DMS53 treated with DMSO at 0.1 percent for 48 hours (cell line): Measurements from ENCODE around the gene CCDC136.

Source experiments
- DNase-seq: peaks from one replicate; lab custom pipeline; 2025; ENCODE audit not compliant: unreplicated experiment; lab: John Stamatoyannopoulos, UW

Gene CCDC136

DNA sequence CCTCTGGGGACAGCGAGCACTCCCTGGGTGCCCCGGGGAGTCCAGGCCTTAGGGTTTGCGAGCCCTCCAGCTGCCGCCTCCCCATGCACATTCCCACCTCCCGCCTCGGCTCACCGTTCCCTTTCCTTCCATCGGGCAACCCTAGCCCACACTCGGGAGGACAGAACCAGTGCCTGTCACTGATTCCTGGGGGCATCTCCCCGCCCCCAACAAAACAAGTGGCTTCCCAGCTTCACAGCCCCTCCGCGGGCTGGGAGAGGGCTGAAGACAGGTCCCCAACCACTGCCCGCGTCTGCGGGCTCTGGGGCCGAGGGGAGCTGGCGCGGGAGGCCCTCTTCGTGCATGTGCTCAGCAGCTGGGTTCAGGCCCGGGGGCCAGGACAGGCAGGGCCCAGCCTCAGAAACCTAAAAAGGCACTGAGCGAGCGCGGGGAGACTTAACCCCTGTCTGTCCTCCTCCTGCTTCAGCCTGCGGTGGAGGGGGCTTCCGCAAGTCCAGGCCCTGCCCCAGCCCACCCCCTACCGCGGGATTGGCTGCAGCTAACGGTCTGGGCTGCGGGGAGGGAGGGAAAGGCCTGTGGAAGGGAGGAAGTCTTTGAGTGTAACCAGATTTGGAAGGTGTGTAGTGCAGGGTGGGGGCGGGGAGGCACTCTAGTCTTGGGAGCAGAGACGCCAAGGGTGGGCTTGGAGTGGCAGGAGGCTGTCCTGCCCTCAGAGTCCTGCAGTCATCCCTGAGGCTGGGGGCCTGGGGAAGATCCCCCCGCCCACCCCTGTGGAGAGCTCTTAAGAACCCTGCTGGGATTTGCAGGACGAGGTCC, 39.6 kb downstream of the CCDC136 start:
- no peak for DNase-seq

DNA sequence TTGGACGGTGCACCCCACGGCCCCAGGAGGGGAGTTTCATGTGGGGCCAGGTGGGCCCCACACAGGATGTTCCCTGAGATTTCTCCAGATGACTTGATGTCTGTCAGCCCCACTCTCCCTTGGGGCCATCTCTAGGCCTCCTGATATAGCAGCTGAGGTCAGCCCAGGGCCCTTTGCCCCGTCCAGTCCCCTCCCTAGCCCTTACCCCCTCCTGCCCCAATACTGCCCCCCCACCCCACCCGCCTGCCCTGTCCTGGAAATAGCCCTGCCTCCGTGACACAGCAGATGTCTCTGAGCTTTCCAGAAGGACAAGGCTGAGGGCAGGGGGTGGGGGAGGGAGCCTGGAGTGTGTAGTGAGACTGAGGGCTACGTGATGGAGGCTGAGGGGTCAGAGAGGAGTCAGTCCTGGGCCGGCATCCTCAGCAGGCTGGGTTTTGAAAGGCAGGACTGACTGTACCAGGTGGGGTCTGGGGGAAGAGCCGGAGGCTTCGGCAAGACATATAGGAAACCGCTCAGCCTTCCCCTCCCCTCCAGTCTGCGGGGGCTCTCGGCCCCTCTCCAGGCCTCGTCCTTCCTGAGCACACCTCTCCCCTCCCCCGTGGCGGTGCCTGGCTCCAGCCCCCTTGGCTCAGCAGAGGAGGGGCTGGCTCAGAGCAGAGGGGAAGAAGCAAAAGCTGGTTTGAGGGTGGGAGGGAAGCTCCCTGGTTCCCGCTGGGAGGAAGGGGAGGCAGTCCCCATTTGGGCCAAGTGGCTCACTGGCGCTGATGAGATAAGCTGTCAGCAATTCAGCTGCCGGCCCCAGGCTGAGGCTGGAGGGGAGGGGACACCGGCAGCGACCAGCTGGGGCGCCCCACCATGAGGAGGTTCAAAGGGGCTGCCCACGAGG, 40.5 kb downstream of the CCDC136 start:
- no peak for DNase-seq

DNA sequence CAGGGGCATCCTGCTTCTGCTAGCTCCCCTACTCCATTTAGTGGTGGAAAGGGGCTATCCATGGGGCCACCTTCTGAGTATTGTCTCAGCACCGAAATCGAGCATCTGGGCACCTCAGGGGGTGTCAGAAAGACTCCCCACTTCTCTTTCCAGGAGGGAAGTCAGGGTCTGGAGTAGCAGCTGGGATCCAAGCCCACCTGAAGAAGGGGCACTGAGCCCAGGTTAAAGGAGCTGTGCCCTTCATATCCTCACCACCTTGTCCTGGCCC, 41.0 kb downstream of the CCDC136 start:
- no peak for DNase-seq

DNA sequence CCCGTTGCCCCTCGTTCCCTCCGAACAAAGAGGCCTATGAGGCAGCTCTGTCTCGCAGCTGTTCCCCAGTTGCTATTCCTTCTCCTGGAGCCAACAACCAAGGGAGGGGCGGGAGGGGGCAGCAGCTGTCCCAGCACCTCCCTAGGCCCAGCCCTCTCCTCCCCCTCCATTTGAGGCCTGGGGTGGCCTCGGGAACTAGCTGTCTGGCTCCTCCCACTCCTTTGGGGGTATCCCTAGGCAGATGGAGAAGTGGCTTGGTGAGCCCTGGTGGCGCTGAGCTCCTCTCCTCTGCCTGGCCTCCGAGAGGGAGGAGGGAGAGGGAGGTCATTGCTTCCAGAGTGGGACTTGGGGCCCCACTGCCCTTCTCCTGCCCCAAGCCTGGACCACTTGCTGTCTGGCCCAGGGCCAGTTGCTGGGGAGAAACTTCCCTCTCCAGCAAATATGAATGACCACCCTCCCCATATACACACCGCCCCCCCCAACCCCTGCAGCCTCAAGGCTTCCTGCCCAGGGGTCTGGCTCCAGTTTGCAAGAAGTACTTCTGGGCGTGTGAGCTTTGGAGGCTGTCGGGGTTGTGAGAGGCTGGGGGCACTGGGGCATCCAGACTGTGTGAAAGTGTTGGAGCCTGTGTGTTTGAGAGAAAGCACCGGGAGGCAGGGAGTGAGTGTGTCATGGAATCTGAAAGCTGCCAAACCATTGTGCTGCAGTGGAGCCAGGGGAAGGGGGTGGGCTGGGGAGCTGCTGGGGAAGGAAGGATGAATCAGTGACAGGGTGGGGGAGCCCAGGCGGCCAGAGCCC, 41.6 kb downstream of the CCDC136 start:
- no peak for DNase-seq

DNA sequence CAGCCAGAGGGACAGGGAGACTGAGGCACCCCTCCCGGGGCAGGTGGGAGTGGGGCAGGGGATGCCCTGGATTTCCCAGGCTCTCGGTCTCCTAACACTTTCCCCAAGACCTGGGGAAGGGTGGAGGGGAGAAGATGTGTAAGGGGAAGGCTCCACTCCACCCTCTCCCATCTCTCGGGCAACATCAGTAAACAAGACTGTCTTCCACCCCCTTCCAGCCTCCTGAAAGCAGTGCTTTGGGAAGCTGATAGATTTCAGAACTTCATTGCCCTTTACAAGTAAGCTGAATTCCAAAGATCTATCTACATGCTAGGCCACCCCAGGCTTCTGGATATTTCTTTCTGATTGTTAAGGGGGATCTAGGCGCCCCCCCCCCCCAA, 42.2 kb downstream of the CCDC136 start:
- DNase-seq = no peak

DNA sequence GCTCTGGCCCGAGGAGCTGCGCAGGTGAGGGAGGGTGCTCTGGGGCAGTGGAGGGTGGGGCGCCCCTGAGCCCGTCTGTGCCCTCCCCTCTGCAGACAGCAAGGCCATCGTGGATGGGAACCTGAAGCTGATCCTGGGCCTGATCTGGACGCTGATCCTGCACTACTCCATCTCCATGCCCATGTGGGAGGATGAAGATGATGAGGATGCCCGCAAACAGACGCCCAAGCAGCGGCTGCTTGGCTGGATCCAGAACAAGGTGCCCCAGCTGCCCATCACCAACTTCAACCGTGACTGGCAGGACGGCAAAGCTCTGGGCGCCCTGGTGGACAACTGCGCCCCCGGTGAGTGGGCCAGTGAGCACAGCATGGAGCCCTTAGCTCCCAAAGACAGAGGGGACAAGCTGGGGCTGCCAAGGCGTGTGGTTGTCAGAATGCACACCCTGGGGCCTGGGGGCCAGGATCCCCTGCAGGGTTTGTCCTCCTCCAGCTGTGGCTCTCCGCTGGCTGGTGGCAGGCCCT, 43.5 kb downstream of the CCDC136 start:
- DNase-seq = no peak

DNA sequence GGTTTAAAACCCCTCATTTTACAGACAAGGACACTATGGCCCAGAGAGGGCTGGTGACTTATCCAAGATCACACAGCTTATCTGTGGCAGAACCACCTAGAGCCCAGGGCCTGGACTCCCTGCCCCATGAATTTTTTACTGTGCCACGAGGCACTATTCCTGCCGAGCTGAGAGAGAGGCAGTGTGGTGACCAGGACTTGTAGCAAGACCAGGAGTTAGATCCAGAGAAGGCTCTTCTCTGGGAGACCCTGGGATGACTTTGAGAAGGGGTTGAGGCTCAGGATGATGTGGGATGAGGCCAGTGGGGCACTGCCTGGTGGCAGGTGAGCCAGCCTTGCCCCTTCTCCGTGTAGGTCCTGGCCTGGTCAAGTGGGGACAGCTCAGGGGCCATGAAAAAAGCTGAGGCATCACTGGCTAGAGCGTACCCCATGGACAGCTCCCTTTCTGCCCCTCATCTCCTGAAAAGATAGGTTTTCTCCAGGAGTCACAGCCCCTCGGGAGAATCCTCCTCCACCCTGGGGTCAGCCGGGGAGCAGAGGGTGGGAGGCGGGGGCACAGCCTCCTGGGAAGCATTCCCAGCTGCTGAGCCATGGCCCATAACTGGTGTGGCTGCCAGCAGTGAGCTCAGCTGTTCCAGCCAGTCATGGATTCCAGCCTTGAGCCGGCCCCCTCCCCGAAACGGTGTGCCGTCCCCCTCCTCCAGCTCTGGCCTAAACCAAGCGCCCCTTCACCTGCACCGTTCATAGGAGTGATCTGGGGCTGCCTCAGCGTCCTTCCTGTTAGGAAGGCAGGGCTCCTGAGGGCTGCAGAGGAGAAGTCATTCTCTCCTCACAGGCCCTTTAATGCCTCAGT, 44.2 kb downstream of the CCDC136 start:
- no peak for DNase-seq

DNA sequence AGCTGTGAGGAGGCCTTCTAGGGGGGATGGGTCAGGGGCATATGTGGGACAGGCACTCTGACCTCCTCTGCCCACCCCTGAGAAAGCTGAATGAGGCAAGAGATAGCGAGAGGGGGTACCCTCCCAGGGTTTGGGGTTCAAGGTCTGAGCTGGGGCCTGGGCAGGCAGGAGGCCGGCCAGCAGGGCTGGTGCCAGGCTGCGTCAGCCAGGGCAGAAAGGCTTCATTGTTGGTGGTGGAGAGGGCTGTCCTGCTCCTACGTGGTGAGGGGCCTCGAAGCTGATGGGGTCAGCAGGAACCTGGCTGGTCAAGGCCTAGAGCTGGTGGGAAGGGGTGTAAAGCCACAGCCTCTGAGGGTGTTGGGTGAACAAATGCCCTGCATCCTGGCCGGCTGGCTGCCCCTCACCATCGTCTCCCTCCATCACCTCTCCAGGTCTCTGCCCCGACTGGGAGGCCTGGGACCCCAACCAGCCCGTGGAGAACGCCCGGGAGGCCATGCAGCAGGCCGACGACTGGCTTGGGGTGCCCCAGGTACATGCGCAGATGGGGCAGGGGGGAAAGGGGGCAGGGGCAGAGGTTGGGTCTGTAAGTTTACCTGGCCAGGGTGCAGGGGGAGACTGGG, 45.1 kb downstream of the CCDC136 start:
- no peak for DNase-seq

DNA sequence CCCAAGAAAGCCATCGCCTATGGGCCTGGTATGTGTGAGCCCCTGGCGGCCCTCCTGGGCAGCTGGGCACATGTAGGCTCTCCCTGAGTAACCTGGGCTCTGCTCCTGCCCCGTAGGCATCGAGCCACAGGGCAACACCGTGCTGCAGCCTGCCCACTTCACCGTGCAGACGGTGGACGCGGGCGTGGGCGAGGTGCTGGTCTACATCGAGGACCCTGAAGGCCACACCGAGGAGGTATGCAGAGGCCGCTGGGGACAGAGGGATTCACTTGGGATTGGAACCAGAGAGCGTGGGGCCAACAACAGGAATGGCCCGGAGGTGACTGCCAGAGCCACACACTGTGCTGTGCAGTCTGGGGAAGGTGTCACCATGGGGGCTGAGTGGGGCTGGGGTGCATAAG, 45.8 kb downstream of the CCDC136 start:
- no peak for DNase-seq

DNA sequence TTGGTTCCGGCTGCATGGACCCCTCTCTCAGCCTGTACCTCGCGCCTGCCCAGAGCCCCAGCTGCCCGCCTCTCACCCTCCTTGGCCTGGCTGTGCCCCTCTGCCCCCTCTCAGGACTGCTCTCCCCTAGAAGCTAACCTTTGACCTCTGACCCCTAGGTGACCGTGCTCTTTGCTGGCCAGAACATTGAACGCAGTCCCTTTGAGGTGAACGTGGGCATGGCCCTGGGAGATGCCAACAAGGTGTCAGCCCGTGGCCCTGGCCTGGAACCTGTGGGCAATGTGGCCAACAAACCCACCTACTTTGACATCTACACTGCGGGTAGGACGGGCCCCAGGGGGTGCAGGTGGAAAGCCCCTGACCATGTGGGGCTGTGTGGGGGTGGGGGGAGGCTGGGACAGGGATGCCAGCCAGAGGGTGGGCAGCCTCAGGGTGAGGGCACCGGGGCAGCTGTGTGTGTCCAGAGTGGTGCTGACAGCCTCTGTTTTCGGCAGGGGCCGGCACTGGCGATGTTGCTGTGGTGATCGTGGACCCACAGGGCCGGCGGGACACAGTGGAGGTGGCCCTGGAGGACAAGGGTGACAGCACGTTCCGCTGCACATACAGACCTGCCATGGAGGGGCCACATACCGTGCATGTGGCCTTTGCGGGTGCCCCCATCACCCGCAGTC, 46.5 kb downstream of the CCDC136 start:
- DNase-seq = no peak

DNA sequence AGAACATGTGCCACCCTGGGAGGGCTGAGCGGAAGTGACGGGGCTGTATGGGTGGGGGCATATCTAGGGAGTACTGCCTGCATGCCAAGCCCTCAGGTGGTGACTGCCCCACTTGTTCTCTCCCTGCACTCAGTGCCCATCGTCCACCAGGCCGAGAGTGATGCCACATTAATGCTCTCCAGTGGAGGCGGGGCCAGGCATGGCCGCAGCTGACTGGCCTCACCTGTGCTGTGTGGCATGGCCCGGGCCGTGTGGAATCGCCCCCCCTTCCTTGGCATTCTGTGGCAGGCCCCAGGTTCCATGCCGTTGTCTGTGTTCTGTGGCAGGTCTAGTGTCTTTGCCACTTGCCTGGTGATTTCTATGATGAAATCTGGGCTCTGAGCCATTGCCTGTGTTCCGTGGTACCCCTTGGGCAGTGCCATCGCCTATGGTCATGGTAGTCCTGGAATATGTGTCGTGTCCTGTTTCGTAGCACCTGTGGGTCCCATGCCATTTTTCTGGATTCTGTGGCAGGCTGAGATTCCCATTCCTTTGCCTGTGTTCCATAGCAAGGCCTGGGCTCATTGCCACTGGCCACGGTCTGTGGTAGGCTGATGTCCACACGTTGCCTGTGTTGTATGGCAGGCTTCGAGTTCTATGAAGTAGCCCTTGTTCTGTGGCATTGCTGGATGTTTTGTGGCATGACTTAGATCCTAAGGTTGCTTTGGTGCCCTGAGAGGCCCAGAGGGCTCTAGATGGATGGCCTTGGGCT, 47.4 kb downstream of the CCDC136 start:
- DNase-seq = no peak

DNA sequence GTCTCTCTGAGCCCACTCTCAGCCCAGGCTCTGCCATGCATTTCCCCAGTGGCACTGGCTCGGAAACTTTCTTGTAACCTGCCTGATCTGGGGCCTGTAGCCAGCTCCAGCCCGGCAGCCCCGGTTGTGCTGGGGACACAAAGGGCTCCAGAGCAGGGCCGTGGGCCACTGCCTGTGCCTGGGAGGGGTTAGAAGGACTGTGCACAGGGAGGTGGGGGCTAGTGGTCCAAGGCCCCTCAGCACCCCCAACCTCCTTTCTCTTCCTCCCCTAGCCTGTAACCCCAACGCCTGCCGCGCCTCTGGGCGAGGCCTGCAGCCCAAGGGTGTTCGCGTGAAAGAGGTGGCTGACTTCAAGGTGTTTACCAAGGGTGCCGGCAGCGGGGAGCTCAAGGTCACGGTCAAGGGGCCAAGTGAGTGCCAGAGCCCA, 48.0 kb downstream of the CCDC136 start:
- DNase-seq = no peak

DNA sequence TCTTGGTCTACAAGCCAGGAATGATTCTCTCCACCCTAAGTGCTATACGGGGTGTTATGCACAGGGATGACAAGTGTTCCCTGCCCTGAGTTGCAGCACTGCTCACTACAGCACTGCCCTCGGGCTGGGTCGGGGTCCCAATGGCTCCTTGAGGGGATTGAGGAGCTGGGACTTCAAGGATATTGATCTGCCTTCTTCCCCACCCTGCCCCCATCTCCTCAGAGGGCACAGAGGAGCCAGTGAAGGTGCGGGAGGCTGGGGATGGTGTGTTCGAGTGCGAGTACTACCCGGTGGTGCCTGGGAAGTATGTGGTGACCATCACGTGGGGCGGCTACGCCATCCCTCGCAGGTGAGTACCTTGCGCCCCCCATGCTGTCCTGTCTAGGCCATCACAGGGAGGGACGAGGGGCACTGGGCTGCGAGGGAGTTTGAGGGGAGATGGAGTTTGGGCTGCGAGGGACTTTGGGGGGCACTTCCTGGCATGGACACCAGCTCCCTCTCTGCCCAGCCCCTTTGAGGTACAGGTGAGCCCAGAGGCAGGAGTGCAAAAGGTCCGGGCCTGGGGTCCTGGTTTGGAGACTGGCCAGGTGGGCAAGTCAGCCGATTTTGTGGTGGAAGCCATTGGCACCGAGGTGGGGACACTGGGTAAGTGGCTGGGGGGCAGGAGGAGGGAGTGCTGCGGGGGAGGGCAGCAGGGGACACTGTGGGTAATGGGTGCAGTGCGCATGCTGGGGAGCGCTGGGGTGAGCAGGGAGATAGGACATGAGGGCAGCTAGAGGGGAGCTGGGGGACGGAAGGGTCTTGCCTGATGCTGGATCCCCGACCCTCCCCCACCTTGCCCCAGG, 48.8 kb downstream of the CCDC136 start:
- DNase-seq = no peak

DNA sequence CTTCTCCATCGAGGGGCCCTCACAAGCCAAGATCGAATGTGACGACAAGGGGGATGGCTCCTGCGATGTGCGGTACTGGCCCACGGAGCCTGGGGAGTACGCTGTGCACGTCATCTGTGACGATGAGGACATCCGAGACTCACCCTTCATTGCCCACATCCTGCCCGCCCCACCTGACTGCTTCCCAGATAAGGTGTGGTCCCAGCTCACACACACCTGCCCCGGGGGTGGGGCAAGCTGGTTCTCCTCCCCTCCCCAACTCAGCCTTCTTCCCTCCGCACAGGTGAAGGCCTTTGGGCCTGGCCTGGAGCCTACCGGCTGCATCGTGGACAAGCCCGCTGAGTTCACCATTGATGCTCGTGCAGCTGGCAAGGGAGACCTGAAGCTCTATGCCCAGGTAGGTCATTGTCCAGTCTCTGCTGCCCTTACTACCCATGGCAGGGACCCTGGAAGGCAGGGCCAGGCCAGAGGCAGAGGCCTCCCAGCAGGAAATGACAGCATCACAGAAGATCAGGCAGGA, 49.5 kb downstream of the CCDC136 start:
- no peak for DNase-seq

DNA sequence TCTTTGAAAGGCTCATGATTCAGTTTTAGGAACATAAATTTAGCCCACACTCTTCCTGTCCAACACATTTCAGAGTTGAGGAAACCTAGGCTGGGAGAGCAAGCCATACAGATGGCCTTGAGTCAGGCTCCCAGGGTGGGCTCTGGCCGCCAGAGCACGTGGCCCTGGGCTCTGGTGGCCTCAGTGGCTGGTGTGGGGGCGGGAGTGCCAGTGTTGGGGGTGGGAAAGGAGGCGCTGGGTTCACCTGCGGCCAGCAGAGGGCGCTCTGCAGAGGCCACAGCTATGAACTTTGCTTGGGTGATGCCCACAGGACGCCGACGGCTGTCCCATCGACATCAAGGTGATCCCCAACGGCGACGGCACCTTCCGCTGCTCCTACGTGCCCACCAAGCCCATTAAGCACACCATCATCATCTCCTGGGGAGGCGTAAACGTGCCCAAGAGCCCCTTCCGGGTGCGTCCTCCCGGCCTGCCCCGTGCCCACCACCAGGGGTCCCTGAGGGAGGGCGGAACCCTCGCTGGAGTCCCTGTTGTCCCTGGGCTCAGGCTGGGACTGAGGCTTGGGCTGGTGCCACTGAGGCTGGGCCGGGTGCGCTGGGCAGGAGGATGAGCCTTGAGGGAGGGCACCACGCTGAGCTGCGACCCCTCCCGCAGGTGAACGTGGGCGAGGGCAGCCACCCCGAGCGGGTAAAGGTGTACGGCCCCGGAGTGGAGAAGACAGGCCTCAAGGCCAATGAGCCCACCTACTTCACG, 50.3 kb downstream of the CCDC136 start:
- peak; percentile 34 for DNase-seq

DNA sequence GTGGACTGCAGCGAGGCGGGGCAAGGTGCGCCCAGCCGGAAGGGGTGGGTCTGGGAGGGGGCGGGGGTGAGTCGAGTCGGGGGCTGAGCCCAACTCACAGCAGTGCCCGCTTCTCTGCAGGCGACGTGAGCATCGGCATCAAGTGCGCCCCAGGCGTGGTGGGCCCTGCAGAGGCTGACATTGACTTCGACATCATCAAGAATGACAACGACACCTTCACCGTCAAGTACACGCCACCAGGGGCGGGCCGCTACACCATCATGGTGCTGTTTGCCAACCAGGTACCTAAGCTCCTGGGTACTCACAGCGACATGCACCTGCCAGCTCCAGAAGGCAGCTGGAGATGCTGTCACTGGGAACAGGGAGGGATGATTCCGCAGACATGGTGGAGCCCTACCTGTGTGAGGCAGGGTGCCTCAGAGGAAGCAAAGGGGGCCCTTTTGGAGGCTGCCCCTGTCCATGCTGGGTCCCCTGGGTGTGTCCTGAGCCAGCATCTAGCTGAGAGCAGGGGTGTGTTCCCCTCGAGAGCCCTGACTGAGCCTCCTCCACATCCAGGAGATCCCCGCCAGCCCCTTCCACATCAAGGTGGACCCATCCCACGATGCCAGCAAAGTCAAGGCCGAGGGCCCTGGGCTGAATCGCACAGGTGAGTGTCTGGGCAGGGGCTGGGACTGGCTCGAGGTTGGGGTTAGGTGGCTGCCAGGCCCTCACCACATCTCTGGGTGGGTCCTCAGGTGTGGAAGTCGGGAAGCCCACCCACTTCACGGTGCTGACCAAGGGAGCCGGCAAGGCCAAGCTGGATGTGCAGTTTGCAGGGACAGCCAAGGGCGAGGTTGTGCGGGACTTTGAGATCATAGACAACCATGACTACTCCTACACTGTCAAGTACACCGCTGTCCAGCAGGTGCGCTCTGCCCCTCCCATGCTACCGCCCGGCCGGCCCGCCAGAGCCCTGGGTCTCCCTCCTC, 51.2 kb downstream of the CCDC136 start:
- peak; percentile 51 for DNase-seq
